ENCODE measurements around the gene SLAIN1.

Gene SLAIN1

GRCh38 chr13:77806518-77806917 is 109.0 kb downstream of the SLAIN1 start:
- no peak overlapping the region for H3K4me3 ChIP-seq (ENCODE audit: low read depth, low read length)
- no peak for DNase-seq (ENCODE audit: low read depth)
- no peak for TF ChIP-seq CTCF (conservative IDR thresholded peaks at IDR 0.05; ENCODE audit: low read depth, low read length)

GRCh38 chr13:77807431-77808135 is 110.1 kb downstream of the SLAIN1 start:
- no peak for DNase-seq (ENCODE audit: low read depth)
- no peak for TF ChIP-seq CTCF (conservative IDR thresholded peaks at IDR 0.05; ENCODE audit: low read depth, low read length)

GRCh38 chr13:77810430-77810829 is 112.9 kb downstream of the SLAIN1 start:
- no peak overlapping the region for H3K4me3 ChIP-seq (ENCODE audit: low read depth, low read length)
- peak; percentile 51 for DNase-seq (ENCODE audit: low read depth)
- TF ChIP-seq CTCF (conservative IDR thresholded peaks at IDR 0.05; ENCODE audit: low read depth, low read length) = peak; percentile 63

More at GRCh38 chr13:77807431-77808135, 110.1 kb downstream of the SLAIN1 start:
- H3K4me3 ChIP-seq (ENCODE audit: low read depth, low read length) = no peak overlapping the region

GRCh38 chr13:77810878-77811277 is 113.4 kb downstream of the SLAIN1 start:
- no peak for TF ChIP-seq CTCF (conservative IDR thresholded peaks at IDR 0.05; ENCODE audit: low read depth, low read length)
- DNase-seq (ENCODE audit: low read depth) = no peak
- no peak overlapping the region for H3K4me3 ChIP-seq (ENCODE audit: low read depth, low read length)

GRCh38 chr13:77811381-77811780 is 113.9 kb downstream of the SLAIN1 start:
- H3K4me3 ChIP-seq (ENCODE audit: low read depth, low read length) = no peak overlapping the region
- DNase-seq (ENCODE audit: low read depth) = no peak
- no peak for TF ChIP-seq CTCF (conservative IDR thresholded peaks at IDR 0.05; ENCODE audit: low read depth, low read length)

- no peak overlapping the region for H3K4me3 ChIP-seq (ENCODE audit: low read depth, low read length)
- no peak for DNase-seq (ENCODE audit: low read depth)
- TF ChIP-seq CTCF (conservative IDR thresholded peaks at IDR 0.05; ENCODE audit: low read depth, low read length) = no peak
Observed at GRCh38 chr13:77811981-77812380, 114.5 kb downstream of the SLAIN1 start.
